NOMO-1 (cell line): Measurements from ENCODE around the gene CEACAM3.

Experiments used
- DNase-seq, 2 experiments: peaks; one replicate each; lab custom pipeline; 2025; ENCODE audit not compliant: unreplicated experiment in 2 of 2; lab: John Stamatoyannopoulos, UW

Gene CEACAM3

DNA sequence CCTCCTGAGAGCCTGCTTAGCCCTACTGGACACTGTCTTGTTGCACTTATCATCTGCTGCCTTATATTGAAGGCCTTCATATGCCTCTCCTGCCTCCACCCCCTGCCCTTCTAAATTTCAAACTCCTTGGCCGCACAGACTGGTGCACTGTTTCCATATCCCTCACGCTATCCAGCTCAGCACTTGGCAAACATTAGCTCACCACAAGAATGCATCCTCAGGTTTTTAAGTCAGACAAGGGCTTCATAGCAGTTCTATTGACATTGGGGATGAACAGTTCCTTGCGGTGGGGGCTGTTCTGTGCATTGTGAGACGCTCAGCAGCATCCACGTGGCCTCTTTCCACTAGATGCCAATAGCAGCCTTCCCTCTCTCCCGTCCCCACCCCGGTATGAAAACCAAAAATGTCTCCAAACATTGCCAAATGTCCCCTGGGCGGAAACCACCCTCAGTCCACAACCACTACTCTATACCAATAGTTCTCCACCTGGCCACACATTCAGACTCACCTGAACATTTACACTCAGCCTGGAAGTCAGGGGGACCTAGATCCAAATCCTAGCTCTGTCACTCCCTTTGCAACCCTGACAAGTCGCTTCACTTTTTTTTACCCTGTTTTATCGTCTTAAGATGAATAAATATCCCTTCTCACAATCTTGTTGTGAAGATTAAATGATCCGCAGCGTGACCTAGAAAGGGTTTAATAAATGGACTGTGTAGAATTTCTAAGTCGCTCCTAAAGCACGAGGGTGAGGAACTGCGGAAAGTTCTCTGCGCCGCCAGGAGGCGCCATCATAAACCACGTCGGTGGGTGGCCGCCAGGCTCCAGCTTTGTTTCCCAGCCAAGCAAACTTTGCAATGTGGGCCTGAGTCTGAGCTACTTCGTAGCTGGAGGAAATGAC, 3.6 kb upstream of the CEACAM3 start:
- peak; percentile 47 to 71 for DNase-seq

DNA sequence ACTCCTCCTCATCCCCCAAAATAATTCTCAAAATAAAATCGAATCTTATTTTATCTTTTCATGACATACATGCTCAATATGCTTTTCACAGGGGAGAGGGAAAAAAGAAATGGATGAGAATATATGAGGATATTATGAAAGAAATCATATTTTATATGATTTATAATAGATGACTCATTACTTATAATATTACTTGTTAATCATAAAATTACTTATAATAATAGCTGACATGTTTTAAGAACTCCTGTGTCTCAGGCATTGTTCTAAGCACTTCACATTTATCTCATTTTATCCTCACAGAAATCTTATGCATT, 3.0 kb upstream of the CEACAM3 start:
- DNase-seq, result no peak

DNA sequence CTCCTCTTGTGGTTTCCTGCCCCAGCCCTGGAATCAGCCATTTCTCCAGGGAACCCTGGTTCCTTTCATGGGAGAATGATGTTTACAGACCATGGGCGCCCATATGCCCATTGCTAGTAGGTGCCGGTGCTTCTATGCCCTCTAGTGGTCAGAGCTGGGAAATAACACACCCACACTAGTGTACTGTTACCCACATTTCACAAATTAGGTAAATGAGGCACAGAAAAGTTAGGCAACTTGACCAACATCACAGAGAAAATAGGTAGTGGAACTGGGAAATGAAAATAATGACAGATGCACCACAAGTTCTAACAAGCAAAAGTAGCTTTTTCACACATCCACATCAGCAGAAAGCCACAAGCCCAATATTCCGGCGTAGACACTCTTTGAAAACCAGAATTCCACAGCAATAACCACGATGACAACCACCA, 1.3 kb upstream of the CEACAM3 start:
- DNase-seq, result peak; percentile 52 to 89

DNA sequence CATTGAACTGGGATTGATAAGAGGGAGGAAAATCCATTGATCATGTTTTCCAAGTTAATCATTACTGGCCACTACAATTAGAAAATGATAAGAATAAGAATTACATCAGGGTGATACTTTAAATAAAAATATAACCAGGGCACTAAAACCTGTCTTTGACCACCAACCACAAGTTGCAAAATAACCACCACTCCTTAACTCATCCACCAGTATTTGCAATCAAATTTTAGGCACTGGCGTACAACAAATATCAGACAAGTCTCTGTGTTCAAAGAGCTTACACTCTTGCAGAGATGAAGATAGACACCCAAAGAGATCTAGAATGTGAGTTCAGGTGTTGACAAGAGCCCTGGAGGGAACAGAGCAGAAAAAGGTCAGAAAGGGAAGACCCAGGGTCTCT, 514 bp downstream of the CEACAM3 start:
- DNase-seq, result peak; percentile 47 to 74

DNA sequence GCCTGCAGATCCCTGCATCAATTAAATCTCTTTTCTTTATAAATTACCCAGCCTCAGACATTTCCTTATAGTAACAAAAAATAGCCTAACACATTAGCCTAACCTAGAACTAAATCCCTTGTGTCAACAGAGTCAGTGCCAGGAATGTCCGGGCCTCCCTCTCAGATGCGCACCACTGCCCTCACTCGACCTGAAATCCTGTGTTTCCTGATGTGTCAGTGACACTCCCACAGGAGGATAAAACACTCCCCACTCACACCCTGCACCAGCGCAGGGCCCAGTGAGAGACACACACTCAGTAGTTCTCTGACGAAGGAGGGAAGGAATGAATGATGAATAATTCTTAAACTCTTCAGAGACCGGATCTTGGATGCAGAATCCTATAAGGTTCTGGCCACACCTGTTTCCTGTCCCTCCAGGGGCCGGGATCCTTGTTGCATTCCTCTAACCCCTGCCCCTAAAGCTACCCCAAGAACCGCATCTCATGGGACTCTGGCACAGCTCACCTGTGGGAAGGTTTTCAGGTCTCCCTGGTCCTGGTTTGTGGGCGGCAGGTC, 3.1 kb downstream of the CEACAM3 start:
- no peak for DNase-seq

DNA sequence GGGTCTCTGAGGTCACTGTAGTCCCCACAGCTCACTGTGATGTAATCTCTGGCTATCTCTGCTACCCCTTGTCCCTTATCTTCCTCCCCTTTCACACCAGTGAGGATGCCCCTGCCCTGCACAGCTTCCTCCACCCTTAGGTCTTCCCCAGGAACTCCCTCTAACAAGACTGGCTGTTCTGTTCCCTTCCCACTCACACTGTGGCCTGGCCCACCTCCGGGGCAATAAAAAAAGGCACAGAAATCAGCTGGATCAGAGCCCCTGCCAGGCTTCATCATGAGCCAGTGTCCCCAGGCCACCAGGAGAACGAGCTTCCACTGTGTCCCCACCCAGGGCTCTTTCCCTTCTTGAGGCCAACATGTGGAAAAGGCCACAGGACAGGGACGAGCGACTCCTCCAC, 4.6 kb downstream of the CEACAM3 start:
- no peak for DNase-seq

DNA sequence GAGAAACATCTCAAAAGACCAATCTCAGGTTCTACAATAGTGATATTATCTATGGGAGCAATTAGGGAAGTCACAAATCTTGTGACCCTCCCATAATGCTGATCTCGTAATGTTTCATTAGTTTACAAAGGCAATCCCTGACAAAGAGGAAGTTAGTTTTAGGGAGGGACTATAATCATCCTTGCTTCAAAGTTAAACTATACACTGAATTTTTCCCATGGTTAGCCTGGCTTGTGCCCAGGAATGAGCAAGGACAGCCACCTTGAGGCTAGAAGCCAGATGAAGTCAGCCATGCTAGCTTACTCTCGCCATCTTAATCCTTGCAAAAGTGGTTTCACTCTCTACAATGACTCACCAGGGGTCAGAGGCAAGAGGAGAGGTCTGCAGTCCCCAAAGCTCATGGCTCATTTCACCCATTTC, 5.4 kb downstream of the CEACAM3 start:
- peak; percentile 64 to 94 for DNase-seq

DNA sequence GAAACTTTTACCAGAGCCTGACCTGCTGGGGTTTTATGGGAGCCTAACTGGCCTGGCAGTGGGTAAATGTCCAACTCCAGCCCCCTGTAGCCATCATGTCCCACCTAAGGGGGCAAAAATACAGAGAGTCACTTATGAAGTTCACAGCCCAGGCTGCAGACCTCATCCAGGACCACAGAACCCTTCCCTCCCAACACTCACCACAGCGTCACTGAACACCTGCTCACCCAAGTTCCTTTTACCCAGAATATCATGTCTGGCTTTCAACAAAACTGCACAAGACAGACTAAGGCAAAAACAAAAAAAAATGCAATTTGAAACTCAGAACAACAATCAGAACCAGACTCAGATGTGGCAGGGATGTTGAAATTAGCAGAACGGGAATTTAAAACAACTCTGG, 6.4 kb downstream of the CEACAM3 start:
- DNase-seq, result no peak

DNA sequence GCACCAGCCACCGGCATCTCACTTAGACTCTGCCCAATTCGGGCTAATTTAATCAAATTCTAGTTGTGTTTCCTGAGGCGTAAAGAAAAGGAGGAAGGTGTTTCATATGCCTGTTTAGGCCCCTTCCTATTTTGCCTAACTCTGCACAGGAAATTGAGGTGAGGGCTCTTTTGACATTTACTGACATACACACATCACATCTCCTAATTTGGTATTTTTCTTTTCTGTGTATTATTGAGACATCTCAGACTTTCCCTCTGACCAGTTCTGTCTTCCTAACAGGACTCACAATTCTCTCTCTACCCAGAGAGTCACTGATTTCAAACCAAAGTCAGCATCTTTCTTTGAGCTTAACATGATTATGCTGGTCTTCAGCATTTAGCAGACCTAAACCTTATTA, 7.9 kb downstream of the CEACAM3 start:
- DNase-seq, result peak in 1 of 2 experiments; percentile 19

DNA sequence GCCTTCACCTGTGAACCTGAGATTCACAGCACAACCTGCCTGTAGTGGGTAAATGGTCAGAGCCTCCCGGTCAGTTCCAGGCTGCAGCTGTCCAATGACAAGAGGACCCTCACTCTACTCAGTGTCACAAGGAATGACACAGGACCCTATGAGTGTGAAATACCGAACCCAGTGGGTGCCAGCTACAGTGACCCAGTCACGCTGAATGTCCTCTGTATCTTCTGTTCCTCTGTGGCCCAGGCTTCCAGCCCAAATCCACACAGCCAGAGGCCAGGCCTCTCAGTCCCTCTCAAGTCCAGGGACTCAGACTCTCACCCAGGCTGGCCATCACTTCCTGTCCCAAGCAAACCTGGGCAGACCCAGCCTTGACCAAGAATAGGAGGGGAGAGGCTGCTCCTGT, 10.8 kb downstream of the CEACAM3 start:
- DNase-seq, result no peak

DNA sequence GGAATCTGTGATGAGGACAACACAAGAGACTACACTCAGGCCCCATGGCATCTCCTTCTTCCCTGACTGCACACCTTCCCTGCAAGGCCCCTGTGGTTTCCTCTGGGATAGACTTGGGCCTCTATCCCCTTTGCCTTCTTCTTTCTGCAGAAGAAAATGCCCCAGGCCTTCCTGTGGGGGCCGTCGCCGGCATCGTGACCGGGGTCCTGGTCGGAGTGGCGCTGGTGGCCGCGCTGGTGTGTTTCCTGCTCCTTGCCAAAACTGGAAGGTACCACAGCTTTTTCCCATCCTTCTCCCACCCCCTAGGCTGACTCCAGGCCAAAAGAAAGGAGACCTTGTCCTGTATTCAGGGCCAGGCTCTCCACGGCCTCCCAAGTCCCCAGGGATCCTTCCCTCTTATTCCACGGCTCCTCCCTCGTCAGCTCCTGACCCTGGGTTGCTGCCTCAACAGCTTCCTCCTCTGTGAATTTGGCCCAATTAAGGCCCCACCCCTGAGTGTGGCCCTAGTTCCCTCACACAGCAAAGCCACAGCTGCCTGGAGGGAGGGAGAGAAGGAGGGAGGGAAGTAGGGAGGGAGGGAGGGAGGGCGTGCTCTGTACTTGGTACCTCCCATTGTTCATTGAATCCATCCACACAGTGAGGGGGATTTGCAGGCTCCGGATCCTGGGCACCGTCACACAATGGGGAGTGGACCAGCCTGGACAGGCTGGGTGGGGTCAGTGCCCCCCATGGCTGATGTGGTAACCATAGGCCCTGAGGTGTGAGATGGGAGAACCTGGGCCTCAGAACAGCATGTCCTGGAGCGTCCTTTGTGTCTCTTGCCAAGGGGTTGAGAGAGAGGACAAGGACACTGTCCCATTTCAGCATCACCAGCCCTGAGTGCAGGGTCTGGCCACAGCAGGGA, 12.5 kb downstream of the CEACAM3 start:
- DNase-seq, result peak; percentile 65 to 81

DNA sequence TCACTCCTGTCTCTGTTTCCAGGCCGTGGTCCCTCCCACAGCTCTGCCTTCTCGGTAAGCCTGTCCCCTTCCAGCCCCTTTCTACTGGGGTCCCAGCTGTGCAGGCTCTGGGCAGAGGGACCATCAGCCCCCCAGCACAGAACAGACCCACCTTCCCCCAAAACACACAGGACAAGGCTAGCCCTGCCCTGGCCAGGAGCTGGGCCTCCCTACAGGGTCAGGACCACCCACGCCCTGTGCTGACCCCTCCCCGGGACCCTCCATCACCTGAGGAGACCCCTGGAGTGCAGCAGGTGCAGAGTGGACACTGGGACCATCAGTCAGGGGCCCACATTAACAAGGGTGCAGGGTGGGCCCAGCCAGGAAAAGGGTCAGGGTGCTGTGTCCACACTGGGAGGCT, 13.9 kb downstream of the CEACAM3 start:
- no peak for DNase-seq

DNA sequence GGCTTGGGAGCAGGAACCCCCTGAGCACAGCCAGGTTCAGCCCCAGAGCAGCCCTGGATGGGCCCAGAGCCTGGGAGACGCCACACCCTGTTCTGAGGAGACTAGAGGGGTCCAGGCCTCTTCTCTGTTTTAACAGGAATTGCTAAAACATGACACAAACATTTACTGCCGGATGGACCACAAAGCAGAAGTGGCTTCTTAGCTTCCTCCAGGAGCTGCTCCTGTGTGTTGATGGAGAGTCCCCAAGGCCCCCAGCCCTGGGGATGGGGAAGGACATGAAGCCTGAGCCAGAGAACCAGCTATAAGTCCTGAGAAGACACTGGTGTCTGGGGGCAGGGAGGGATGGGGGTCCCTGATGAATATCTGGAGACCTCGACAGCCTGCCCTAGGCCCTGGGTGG, 14.6 kb downstream of the CEACAM3 start:
- peak; percentile 71 to 86 for DNase-seq

DNA sequence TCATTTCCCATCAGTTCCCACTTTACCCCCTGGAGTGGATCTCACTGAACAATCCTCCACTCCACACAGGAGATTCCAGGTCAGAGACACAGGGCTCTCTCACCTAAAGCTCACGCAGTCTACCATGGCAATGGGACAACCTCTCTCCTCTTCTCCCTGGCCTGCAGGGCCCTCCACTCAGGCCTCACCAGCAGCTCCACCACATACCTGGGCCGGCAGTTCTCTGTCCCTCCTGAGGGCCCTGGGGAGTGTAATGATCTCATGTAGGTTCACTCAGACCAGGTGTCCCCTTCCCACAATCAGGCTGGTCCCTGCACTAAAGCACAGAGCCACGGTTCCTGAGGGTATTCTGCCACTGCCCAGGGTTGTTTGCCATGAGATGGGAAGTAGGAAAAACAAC, 15.6 kb downstream of the CEACAM3 start:
- DNase-seq, result no peak

DNA sequence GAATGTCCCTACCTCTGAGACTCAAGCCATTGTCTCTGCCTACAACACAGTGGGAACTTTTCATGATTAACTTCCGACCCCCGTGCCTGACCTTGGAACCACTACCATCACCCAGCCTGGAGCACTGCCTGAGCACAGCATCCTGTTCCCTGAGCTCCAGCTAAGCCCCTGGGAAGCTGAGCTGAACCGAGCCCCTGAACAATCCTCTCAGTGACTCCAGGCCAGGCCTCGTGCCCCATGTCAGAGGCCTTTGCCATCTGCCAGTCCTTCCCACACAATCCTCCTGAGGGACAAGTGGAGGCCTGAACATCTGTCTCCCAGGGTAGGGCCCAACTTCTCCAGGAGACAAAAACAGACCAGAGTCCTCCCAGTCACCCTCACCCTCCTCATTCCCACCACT, 17.5 kb downstream of the CEACAM3 start:
- DNase-seq, result no peak

DNA sequence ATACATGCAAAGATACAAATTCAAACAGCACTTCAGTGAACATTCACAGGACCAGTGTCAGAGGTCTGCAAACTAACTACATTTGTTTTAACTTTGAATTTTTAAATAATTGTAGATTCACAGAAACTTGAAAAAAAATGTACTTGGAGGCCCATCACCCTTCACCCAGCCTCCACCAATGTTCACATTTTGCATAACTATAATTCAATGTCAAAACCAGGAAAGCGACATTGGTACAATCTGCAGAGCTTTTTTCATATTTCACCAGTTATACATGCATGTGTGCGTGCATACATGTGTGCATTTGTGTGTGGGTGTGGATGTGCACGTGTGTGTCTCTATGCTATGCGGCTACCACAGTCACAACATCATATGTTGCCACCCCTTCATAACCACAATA, 18.9 kb downstream of the CEACAM3 start:
- DNase-seq, result no peak

DNA sequence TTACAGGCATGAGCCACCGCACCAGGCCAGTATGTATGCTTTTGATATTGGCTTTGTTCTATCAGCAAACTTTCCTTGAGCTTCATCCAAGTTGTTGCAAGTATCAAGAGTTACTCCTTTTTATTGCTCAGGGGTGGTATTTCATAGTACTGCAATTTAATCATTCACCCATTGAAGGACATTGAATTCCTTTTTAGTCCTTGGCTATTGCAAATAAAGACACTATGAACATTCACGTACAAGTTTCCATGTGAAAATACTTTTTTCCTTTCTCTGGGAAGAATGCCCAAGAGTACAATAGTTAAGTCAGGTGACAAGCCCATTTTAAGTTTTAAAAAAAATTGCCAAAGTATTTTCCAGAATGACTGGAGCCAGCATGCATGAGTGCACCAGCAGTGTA, 20.4 kb downstream of the CEACAM3 start:
- no peak for DNase-seq

DNA sequence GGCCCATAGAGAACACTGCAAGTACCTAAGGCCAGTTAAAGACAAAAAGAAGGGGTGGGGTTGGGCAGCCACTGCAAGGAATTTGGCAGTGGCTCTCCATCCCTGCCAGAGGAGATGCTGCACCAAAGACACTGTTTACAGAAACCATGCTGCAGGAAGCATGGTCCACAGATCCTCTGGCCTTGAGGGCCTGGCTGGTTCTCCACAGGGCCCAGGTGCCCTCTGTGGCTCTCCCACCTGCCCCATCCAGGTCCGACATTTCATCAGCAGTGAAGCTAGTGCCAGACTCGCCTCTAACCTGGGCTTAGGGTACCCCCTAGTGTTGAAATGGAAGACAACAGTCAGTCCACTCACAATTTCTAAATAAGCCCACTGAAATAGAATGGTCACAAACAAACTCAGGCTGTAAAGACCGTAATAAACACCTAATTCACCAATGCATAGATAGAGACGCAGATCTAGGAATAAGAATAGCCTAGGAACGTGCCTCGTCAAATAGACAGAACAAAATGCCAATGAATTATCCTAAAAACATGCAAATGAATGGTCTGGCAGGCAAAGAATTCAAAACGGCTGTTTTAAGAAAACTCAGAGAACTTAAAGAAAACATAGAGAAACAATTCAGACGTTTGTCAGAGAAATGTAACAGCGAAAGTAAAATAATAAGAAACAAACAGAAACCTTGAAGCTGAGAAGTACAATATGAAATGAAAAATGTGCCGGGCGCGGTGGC, 24.8 kb downstream of the CEACAM3 start:
- DNase-seq, result peak; percentile 29 to 65

DNA sequence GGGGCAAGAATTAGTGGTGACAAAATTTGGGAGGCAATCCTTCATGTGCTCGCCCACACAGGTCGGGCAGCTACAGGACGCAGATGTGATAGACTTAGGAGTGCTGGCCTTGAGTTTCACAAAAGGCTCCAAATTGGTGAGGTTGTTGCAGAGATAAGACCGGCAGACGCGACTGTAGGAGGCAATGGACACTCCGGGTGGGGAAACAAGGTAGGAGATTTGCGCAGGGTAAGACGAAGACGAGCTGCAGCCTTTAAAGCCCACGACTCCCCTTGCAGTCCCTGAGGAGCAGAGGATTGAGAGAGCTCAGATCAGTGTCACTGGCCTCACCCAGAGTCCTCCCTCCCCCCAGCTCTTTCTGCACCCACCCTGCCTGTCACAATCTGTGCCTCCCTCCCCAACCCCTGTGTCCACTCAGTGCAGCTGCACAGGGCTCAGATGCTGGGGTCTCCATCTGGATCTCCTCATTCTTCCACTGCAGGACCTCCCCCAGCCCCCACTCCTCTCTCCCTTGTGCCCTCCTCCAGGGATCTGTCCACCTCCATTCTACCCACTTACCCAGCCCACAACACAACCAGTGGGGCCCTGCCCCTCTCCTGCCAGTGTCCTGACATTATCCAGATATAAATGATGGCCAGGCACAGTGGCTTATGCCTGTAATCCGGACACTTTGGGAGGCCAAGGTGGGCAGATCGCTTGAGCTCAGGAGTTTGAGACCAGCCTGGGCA, 41.8 kb downstream of the CEACAM3 start:
- DNase-seq, result no peak

DNA sequence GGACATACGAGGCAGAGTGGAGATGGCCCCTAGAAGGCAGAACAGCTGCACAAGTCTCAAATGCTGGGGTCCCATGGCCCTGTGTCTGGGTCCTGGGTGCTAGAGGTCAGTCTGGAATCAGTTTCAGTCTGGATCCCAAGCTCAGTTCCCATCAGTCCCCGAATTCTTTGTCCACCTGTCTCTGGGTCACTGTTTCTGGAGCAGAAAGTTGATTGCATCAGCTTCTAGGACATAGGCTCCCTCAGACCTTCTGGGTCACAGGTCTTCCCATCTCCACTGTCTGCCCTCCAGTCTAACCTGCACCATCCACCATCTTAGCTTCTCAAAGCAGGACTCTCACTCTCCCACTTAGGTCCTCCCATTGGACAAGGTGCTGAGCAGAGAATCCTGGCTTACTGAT, 42.8 kb downstream of the CEACAM3 start:
- no peak for DNase-seq
